GM21381 (cell line): ENCODE data around the gene EHBP1.

Experiments
- ATAC-seq: cut with Tn5 transposase; IDR thresholded peaks from one replicate; pipeline ENCODE4 v1.9.1; 2021; ENCODE audit warnings: mild to moderate bottlenecking, moderate library complexity; ENCODE audit not compliant: unreplicated experiment

EHBP1 gene

DNA sequence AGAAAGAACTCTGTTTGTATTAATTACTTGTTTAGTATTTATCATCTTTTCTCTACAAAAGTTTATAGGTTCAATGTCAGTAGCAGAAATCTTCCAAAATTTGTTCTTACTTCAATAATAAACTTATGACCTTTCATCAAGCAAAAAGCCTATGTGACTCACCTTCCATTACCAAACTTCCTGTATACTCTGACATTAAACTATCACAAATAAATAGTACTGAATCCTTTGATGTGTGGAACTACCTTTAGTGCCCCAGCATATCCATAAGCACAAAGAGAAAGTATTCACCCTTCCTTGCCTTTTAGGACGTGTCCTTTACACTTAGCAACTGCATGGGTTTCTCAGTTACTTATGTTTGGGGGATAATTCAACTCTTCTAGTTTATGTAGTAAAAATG lies 166.0 kb downstream of the EHBP1 start:
- ATAC-seq: no peak

DNA sequence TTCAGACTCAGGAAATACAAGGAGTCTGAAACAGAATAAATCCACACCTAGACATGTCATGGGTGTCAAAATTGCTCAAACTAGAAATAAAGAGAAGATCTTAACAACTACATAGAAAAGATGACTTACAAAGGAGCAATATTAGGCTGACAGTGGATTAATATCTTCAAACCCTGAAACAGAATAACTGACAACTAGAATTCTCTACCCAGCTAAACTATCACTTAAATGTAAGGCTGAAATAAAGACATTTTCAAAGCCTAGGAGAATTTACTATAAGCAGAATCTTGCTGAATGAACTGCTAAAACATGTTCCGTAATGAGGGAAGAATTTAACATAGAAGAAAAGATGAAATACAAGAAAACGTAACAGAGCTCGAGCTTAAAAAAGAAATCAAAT lies 168.1 kb downstream of the EHBP1 start:
- ATAC-seq: no peak

DNA sequence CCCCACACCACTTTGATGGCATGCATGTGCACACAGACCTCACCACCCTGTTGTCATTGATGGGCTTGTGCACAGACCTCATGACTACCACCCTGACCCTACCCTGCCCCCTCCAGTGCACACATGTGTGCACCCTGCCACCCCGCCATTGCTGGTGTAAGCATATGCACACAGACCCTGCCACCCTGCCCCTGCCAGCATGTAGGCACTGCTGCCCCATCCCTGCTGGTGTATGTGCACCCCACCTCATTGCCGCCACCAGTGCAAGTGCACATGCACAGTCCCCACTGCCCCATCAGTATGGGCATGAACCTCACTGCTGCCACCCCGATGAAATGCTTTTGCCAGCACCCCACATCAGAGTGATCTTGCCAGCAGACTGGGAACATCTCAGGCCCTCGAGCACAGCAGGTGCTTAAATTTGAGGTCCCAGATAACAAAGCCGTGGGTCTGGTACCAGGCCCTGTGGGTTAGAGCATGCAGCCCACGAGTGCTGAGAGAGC lies 169.4 kb downstream of the EHBP1 start:
- no peak for ATAC-seq

DNA sequence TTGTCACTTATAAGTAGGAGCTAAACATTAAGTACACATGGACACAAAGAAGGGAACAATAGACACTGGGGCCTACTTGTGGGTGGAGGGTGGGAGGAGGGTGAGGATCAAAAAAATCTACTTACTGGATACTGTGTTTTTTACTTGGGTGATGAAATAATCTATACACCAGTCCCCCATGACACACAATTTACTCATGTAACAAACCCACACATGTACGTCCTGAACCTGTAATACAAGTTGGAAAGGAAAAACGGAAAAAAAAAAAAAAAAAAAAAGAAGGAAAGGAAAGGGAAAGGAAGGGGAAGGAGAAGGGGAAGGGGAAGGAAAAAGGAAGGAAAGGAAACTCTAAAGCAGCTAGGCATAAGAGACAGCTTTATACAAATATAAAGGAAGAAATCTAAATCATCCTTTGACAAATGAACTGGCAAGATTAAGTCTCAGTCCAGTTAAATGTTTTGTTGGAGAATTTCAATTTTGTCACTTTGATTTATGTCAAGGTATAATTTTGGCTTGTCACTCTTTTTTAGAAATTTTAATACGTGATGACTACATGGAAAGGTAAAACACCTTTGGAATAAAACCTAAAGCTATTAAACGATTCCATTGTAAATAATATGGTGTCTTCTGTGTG lies 175.8 kb downstream of the EHBP1 start:
- ATAC-seq: no peak

DNA sequence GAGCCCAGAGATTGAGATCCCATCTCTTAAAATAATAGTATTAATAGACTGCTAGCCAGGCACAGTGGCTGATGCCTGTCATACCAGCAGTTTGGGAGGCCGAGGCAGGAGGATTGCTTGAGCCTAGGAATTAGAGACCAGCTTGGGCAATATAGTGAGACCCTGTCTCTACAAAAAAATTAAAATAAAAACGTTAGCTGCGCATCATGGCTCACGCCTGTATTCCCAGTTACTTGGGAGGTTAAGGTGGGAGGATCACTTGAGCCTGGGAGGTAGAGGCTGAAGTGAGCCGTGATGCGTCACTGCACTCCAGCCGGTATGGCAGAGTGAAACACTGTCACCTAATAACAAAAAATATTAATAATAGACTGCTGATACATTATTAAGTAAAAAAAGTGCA lies 178.1 kb downstream of the EHBP1 start:
- ATAC-seq: no peak

DNA sequence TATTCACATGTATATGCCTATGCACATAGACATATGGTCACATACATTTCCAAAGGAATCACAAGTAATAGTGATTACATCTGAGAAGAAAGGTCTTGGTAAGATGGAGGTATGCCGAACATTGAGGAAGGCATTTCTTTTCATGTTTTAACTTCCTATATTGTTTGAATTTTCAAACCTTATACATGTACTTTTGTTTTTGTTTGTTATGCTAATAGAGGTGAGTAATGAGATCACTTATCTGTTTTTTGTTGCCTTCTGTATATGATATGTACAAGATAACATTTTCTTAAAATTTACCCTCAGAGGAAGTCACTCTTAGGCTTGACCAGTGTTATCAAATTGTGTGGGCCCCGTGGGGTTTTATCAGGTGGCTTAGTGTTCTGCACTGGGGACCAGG lies 178.6 kb downstream of the EHBP1 start:
- no peak for ATAC-seq

DNA sequence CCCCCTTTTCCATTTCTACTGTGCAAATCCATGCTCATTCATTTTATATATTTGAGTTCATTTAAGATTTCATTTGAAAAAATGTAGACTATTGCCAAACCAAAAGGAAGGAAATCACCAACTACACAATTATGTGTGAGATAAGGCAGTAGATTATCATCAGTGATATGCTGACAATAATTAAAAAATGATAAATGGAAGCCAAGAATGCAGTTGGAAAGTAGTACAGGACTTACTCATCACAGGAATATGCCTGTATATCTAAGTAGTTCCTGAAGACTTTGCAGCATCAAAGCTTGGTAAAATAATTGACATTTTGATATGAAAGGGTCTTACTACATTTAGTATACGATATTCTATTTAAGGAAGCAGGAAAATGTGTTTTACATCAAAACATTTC lies 179.0 kb downstream of the EHBP1 start:
- ATAC-seq: no peak

DNA sequence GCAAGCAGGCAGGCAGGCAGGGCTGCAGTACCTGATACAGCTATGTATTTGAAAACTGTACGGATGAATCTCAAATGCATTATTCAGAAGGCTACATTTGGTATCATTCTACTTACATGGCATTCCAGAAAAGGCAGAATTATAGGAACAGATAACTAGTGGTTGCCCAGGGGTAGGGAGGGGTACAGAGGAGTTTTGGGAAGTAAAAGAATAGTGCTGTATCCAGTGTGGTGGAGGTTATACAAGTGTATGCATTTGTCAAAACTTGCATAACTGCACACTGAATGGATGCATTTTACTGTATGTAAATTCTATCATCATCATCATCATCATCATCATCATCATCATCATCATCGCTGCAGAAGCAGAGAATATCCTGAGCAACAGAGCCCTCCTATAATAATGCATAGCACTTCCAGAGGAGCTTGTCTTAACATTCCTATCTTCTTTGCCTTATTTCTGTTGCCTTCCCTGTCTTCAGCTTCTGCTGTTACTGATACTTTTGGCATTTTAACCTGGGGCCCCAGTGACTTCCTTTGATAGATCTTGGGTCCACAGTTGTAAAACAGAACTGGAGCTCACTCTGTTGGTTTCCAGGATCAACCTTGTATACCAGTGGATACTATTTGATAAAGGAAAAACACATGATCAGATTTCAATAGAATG lies 189.6 kb downstream of the EHBP1 start:
- ATAC-seq: no peak

DNA sequence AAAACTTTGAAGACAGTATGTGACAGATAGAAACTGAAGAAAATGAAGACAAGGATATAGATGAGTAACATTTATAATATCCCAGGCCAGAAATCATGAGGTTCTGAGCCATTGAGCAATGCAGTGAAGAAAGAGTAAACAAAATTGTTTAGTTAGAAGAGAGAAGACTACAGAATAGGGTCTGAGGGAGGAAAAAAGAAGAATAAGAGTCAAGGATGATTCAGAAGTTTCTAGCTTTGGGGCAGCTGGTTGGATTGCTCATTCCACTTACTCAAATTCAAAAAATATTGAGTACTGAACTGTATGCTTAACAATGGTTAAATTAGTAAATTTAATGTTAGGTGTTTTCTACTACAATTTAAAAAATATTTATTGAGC lies 190.1 kb downstream of the EHBP1 start:
- no peak for ATAC-seq

DNA sequence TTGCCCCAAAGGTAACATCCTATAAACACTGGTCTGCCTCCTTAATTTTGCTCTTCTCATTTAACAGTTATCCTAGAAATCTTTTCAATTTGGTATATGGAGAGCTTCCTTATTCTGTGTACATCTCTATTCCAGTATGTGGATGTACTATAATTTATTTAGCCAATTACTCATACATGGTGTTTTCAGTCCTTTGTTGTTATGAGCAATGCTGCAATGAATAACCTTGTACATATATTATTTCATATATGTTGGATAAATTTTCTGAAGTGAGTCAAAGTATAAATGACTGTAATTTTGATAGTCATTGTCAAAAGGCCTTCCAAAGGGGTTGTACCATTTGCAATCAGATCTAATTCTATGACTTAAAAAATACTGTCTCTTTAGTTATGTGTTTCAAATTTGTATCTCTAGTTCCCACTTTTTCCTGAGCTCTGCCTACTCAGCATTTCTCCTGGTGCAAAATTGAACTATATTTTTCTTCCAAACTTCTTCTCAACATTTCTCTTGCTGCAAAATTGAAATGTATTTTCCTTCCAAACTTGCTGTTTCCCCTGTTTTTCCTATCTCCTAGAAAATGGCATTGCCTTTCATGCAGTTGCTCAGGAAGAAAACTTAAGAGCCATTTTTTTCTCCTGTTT lies 191.8 kb downstream of the EHBP1 start:
- ATAC-seq: no peak

DNA sequence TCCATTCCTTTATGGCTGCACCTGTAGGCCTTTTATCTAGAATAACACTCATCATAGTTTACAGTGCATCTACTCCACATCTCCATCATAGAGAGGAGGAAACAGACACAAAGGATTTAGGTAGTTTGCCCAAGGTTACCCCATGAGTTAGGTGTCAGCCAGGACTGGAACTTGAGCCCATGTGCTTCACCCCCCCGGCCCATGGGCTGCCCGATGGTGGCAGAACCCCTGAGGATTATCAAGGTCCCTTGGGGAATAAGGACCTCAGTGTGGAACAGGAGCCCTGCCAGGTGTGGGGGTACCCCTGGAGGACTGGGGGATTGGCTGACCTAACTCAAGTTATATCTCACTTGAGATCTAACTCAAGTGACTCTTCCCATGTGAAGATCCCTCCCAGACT lies 198.8 kb downstream of the EHBP1 start:
- ATAC-seq: no peak

DNA sequence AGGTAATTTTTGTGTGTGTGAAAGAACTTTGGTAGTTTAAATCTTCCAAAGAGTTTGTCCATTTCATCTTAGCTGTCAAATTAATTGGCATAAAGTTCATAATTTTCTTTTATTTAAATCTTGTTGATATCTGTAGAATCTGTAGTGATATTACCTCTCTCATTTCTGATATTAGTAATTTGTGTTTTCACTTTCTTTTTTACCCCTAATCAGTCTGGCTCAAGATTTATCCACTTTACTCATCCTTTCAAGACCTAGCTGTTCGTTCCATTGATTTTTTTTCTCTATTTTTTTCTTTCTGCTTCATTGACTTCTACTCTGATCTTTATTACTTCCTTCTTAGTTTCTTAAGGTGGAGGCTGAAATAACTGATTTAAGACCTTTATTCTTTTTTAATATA lies 202.6 kb downstream of the EHBP1 start:
- ATAC-seq: no peak

DNA sequence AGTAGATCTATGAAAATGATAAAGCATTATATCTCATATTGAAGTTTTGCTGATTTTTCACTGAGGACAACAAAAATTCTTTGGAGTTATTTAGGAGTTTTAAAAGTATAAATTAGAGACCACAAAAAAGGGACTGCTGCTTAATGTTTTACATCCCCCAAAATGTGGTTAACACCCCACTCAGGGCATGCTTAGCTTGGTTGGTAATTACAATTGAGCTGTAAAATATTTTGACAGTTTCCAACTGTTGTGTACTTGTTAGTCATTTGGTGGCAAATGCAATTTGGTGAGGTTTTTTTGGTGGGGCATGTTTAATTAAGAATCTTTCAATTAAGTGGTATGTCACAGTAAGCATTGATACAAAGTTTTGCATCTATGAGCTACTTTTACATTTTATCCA lies 207.8 kb downstream of the EHBP1 start:
- ATAC-seq: no peak

DNA sequence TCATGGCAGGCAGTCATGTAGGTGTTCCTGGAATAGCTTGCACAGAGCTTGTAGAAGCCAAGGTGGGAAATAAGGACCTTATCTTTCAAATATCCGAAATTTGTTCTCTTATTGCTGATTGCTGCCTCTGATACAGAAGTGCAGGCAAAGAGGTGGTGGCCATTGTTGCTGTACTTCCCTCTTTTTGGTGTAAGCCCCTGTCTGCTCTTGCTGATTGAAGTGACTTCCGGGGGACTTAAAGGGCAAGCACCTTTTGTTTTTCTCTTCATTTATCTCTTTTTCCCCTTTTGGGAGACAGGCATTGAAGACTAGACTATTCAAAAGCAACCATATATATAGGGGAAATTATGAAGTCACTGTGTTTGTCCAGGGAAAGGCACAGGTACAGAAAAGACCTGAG lies 213.5 kb downstream of the EHBP1 start:
- no peak for ATAC-seq

DNA sequence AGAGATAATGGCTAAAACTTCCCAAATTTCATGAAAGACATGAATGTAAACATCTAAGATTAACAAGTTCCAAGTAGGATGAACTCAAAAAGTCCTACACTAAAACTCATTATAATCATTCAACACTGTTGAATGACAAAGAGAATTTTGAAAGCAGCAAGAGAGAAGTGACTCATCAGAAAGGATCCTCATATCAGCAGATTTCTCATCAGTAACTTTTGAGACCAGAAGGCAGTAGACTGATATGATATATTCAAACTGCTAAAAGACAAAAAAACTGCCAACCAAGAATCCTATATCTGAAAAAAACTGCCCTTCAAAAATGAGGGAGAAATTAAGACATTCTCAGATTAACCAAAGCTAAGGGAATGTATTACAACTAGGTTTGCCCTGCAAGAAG lies 214.6 kb downstream of the EHBP1 start:
- no peak for ATAC-seq

DNA sequence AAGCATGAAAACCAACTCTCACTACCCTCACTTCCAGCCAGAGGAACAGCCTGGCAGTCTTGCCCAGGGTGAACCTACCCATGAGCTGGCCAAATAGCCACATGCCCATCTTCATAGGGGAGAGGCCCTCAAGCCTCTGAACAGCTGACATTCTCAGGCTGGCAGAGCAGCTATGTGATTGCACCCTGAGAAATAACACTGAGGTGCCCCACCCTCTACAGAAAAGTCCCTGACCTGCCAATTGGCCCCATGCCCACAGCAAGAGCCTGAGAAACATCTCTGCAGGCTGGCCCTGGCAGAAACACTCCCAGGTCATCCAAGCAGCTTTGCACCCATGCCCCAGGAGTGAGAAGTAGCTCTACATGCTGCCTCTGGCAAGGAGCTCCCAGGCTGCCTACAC lies 217.7 kb downstream of the EHBP1 start:
- ATAC-seq: no peak

DNA sequence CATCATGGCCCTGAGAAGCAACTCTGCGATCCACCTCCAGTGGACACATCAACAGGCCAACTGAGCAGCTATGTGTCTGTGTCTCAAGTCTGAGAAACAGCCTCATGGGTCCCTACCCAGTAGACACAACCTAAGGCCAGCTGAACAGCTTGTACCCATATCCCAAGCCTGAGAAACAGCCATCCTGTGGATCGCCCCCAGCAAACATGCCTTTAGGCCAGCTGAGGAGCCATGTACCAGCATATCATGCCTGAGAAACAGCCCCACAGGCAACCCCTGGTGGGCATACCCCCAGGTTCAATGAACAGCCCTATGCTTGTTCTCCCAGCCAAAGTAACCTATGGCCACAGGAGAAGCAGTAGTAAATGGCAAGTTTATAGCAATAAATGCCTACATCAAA lies 218.4 kb downstream of the EHBP1 start:
- ATAC-seq: no peak

DNA sequence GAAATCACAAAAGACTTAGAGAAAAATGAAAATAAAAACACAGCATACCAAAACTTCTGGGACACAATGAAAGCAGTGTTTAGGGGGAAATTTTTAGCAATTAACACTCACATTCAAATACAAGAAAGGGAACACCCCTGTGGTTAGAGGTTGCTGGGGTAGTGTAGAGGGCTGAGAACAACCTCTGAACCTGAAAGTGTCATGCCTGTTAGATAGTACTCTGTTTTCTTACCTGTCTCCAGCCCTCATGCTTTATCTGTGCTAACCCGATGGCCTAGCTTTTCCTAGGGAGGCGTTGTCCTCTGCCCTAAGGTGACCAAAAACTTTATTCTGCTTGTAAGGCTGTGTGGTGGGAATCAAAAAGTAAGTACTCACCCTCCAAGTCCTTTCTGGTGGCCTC lies 222.5 kb downstream of the EHBP1 start:
- ATAC-seq: no peak

DNA sequence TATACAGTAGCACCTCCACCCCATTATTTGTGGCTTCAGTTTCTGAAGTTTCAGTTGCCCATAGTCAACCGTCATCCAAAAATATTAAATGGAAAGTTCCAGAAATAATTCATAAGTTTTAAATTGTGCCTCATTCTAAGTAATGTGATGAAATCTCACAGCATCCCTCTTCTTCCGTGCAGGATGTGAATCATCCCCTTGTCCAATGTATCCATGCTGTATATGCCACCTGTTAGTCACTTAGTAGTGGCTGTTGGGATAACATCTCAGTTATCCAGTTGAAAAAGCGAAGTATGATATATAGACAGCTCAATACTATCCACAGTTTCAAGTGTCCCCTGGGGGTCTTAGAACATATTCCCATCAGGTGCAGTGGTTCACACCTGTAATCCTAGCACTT lies 226.0 kb downstream of the EHBP1 start:
- no peak for ATAC-seq

DNA sequence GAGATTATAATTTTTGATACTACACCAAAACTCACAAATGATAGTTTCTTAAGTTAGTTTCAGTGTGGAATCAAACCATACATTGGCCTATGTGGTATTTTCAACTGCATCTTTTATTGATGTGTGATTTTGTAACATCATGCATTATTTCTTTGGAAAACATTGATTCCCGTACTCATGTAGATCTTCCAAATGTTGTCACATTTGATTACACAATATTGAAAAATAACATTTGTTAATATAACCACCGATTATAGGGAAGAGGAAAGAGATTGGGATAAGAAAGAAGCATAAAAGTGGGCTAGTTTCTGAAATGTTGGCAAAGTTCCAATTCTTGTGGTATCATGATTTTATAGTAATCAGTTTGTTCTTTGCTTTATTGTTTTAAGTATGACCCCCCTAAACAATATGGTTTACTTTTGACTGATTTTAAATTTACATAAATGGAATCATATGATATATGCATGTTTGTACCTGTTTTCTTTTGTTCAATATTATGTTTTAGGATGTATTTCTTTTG lies 227.9 kb downstream of the EHBP1 start:
- no peak for ATAC-seq

DNA sequence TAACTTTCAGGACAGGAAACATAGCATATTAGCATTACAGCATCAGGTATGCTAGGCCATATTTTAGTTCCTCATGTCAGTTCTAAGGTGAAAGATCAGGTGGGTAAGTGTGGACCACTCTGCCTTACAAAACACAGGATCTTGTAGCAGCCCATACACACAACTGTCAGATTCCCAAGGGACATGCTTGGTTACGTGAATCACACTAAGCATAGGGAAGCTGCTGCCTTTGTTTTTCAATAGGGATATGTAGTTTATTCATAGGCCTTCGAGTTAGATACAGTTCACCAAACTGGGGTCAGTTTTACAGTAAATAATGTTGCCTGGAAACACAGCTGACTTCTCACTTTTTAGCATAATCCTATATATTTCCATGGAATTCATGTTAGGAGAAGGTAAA lies 229.0 kb downstream of the EHBP1 start:
- no peak for ATAC-seq

DNA sequence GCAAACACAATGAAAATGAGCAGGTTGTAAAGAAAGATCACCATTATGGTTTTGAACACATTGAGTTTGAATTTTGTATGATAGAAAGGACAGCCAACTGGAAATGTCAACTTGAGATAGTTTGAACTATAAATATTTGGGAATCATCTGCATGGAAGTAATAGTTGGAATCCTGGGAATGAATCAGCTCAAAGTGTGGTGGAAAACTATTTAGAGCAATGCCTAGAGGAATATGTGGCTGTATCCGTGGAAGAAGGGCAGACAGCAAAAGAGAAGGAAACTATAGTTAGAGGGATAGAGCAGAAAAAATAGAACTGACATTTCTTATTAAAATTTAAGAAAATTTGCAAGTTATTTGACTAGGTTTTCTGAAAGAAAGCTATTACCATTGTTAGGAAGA lies 232.6 kb downstream of the EHBP1 start:
- ATAC-seq: no peak
